ENCODE measurements around the gene PIK3CD.

The PIK3CD gene

DNA sequence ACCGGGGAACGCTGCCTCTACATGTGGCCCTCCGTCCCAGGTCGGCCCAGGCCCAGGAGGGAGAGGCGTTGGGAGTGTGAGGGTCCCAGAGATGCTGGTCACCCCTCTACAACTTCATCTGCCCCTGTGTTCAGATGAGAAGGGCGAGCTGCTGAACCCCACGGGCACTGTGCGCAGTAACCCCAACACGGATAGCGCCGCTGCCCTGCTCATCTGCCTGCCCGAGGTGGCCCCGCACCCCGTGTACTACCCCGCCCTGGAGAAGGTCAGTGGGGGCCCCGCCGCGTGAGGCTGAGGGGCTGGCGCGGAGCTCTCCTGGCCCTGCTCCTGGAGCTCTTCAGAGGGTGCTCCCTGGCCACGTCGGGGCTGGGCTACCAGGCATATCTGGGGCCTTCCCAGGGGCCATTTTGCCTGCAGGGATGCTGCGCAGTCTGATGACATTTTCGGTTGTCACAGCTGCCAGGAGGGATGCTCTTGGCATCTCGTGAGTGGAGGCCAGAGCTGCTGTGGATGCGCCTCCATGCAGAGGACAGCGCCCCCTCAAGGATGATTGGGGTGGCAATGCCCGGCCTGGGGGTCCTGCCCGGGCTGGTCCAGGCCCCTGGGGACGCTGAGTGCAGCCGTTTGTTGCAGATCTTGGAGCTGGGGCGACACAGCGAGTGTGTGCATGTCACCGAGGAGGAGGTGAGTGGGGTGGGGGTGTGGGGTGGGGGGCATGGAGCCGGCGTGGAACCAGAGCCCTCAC is 68.6 kb downstream of the PIK3CD start:
- no peak for DNase-seq (ENCODE audit: low read depth)

DNA sequence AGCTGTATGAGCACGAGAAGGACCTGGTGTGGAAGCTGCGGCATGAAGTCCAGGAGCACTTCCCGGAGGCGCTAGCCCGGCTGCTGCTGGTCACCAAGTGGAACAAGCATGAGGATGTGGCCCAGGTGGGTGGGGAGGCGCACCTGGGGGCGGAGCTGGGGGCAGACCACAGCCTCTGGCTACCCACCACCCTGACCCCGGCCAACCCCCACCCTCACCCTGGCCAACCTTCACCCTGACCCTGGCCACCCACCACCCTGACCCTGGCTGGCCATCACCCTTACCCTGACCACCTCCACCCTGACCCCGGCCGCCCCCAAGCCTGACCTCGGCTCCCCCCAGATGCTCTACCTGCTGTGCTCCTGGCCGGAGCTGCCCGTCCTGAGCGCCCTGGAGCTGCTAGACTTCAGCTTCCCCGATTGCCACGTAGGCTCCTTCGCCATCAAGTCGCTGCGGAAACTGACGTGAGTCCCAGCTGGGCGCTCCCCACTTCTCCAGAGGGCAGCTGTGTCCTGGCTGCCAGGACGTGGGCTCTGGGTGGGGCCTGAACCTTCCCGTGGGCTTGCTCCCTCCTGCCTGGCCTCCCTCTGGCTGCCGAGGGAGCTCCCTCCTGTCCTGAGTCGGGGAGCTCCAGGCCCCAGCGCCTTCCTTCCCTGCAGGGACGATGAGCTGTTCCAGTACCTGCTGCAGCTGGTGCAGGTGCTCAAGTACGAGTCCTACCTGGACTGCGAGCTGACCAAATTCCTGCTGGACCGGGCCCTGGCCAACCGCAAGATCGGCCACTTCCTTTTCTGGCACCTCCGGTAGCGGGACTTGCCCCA is 69.5 kb downstream of the PIK3CD start:
- DNase-seq (ENCODE audit: low read depth), result no peak

DNA sequence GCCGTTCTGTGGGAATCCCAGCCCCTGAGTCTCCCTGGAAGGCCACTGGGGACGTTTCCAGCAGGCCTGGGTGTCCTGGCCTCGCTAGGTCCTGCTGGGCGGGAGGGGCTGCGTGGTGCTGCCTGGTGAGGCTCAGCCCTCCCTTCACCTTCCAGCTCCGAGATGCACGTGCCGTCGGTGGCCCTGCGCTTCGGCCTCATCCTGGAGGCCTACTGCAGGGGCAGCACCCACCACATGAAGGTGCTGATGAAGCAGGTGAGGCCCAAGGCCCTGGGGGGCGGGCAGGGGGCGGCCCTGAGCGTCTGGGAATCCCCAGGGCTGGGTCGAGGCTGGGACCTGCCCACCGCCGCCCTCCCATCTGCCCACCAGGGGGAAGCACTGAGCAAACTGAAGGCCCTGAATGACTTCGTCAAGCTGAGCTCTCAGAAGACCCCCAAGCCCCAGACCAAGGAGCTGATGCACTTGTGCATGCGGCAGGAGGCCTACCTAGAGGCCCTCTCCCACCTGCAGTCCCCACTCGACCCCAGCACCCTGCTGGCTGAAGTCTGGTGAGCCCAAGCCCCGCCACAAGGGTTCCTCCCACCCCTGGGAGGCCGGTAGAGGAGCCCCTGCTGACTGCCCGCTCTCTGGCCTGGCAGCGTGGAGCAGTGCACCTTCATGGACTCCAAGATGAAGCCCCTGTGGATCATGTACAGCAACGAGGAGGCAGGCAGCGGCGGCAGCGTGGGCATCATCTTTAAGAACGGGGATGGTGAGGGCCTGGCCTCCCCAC is 70.3 kb downstream of the PIK3CD start:
- DNase-seq (ENCODE audit: low read depth), result peak; percentile 79

DNA sequence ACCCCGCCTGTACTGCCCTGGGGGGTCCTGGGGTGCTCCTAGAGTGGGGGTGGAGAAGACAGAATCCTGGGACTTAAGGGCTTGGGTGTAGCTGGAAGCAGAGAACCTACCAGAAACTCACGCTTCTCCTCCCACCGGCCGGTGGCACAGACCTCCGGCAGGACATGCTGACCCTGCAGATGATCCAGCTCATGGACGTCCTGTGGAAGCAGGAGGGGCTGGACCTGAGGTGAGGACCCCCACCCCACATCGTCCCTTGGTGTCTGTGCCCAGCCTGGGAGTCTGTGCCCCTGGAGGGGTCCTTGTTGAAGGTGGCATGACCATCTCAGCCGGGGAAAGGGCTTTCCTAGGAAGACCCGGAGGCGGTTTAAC is 70.8 kb downstream of the PIK3CD start:
- DNase-seq (ENCODE audit: low read depth), result no peak

DNA sequence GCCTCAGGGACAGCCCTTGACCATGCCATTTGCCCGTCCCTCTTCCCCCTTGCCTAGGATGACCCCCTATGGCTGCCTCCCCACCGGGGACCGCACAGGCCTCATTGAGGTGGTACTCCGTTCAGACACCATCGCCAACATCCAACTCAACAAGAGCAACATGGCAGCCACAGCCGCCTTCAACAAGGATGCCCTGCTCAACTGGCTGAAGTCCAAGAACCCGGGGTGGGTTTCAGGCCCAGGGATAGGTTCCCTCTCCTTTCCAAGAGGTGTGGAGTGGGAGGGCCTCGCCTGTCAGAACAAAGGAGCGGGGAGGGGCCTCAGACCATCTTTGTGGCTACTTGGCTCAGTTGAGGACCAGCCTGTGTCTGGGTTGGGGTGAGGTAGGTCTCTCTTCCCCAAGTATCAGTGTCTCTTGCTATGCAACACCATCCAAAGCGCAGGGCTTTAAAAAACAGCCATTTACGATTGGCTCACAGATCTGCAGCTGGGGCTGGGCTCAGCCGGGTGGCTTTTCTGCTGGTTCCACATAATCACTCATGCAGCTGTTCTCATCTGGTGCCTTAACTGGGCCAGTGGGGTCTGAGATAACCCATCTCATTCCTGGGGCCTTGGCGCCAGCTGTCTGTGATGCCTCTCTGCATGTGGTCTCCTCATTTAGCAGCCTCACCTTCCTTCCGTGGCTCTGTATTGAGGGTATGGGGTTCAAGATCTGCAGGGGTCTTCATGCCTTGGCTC is 71.7 kb downstream of the PIK3CD start:
- DNase-seq (ENCODE audit: low read depth), result no peak

DNA sequence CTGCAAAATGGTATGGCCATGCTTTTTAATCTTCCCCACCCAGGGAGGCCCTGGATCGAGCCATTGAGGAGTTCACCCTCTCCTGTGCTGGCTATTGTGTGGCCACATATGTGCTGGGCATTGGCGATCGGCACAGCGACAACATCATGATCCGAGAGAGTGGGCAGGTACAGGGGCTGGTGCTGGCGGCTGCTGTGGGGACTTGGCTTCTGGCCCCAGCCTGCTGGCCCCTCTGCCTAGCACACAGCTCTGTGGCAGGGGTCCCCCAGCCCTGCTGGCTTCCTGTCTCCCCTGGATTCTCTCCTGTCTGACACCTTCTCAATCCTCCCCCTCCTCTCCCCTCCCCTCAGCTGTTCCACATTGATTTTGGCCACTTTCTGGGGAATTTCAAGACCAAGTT is 72.4 kb downstream of the PIK3CD start:
- DNase-seq (ENCODE audit: low read depth), result no peak

DNA sequence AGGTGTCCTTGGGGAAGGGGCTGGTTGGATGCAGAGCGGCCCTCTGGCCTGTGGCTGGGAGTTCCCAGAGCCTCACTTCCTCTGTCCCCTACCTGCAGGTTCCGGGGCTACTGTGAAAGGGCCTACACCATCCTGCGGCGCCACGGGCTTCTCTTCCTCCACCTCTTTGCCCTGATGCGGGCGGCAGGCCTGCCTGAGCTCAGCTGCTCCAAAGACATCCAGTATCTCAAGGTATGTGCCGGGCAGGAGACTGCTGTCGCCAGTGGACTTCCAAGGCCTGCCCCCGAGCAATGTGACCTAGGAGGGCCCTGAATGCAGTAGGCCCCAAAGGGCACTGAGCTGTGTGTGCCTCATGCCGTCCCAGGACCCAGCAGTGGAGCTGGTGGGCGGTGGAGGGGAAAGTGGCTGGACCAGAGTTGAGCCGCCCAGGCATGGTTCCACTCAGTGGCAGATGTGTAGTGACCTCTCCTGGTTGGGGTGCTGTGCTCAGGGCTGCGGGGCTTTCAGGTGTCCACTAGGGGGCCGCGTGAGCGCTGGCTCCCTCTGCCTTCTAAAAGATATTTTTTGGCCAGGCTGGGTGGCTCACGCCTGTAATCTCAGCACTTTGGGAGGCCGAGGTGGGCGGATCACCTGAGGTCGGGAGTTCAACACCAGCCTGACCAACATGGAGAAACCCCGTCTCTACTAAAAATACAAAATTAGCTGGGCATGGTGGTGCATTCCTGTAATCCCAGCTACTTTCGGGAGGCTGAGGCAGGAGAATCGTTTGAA is 73.4 kb downstream of the PIK3CD start:
- DNase-seq (ENCODE audit: low read depth), result no peak

DNA sequence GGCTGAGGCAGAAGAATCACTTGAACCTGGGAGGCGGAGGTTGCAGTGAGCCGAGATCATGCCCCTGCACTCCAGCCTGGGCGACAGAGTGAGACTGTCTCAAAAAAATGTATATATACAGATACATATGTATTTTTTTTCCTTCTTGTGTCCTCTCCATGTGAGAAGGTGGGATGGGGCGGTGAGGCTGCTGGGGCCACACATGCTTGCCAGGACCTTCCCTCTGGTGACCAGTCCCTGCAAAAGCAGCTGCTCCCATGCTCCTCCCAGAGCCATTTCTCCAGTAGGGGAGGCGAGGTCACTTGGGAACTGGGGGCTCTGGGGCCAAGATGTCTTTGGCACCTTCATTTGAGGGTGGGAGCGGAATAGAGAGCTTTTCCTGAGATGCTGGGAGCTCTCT is 74.9 kb downstream of the PIK3CD start:
- no peak for DNase-seq (ENCODE audit: low read depth)

DNA sequence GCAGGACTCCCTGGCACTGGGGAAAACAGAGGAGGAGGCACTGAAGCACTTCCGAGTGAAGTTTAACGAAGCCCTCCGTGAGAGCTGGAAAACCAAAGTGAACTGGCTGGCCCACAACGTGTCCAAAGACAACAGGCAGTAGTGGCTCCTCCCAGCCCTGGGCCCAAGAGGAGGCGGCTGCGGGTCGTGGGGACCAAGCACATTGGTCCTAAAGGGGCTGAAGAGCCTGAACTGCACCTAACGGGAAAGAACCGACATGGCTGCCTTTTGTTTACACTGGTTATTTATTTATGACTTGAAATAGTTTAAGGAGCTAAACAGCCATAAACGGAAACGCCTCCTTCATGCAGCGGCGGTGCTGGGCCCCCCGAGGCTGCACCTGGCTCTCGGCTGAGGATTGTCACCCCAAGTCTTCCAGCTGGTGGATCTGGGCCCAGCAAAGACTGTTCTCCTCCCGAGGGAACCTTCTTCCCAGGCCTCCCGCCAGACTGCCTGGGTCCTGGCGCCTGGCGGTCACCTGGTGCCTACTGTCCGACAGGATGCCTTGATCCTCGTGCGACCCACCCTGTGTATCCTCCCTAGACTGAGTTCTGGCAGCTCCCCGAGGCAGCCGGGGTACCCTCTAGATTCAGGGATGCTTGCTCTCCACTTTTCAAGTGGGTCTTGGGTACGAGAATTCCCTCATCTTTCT is 75.5 kb downstream of the PIK3CD start:
- no peak for DNase-seq (ENCODE audit: low read depth)

DNA sequence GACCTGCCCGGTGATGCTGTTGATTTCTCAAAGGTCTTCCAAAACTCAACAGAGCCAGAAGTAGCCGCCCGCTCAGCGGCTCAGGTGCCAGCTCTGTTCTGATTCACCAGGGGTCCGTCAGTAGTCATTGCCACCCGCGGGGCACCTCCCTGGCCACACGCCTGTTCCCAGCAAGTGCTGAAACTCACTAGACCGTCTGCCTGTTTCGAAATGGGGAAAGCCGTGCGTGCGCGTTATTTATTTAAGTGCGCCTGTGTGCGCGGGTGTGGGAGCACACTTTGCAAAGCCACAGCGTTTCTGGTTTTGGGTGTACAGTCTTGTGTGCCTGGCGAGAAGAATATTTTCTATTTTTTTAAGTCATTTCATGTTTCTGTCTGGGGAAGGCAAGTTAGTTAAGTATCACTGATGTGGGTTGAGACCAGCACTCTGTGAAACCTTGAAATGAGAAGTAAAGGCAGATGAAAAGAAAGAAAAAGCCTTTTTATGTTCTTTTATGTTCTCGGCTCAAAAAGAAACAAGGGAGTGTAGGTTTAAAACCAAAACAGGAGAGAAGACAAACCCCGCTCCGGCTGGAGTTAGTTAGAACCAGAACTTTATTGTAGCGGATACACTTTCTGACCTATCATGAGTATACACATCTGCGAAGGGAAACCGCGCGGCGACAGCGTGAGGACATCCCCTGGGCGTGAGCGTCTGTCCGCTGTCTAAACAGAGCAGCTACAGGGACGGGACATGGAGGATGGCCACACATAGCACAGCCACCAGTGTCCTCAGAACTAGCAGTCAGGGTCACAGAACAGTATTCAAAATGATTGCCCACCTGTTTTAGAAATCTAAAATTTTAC is 77.1 kb downstream of the PIK3CD start:
- DNase-seq (ENCODE audit: low read depth), result no peak

DNA sequence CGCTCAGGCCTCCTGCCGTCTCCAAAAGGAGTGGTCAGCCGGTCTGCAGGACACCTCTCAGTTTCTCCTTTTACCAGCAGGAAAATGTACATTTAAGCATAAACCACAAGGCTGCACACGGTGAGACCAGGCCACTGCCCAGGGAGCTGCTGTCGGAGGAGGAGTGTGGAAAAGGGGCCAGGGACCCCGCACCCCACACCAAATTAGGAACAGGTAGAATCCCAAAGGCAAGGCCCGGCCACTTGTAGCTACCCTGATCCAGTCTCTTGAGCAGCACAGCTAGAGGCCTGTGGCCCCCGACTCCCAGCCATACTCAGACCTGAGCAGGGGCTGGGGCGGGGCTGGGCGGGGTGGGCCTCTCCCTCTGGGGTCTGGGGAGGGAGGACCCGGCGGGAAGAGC is 78.0 kb downstream of the PIK3CD start:
- no peak for DNase-seq (ENCODE audit: low read depth)

DNA sequence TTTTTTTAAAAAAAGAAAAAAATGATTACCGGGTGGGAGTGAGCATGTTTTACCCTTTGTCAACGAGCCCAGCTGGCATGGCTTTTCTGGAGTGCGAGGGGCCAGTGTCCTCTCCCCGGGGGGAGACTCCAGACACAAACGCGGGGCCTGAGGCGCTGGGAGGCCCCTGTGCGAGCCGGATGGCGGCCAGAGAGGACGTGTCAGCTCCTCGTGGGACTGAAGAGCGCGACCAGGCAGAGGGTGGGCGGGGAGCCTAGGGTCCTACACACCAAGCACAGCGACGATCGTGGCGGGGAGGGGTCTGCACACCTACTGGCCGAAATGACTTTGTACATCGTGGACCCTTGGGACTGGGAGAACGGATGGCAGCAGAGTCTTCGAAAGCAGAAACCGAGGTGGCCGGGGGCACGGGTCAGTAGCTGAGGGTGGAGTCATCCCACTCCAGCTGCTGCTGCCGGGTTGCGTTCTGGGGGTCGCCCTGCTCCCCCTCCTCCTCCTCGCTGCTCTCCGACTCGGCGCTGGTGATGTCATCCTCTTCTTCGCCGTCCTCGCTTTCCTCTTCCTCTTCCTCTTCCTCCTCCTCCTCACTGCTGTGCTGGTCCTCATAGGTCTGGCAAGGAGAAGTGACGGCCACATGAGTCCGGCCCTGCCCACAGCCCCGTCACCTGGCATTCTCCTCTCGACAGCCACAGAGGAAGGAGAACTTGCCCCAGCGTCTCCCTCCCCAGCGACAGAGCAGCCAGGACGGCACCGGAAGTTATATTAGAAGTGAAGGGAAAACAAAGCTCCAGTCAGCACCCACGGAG is 78.8 kb downstream of the PIK3CD start:
- DNase-seq (ENCODE audit: low read depth), result no peak

DNA sequence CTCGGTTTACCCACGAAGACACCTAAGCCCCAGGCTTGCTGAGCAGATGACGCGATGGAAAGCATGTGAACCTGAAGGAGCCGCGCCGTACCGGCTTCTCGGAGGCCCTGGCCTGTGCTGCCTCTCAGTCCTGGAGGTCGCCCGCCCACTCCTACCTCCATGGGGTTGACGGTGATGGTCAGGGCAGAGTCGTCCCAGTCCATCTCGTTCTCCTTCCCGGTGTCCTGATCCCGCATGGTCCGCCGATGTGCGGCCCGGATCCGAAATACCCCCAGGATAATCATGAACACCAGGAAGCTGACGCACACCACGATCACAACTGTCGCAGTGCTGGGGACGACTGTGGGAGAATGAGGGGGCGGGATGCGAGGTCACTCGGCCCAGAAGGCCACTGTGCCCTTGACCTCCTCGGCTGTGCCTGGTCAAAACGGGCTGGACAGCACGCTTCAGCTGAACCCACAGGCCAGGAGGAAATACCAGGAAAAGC is 79.6 kb downstream of the PIK3CD start:
- DNase-seq (ENCODE audit: low read depth), result no peak

DNA sequence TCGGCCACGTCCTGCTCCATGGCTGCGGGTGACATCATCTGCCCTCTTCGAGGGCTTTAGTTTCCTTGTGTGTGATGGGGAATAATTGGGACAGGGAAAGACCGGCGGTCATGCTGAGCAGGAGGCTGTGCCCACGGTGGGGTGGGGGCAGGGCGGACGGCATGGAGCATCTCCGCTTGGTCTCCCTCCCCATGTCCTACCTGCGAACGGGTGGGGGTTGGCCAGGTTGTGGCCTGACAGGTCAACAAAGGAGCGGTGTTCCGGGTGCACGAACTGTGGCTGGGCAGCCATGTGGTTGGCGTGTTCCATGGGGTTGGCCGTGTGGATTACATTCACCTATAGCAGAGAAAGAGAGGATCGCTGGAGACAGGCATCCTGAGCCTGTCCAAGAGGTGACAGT is 80.0 kb downstream of the PIK3CD start:
- no peak for DNase-seq (ENCODE audit: low read depth)

DNA sequence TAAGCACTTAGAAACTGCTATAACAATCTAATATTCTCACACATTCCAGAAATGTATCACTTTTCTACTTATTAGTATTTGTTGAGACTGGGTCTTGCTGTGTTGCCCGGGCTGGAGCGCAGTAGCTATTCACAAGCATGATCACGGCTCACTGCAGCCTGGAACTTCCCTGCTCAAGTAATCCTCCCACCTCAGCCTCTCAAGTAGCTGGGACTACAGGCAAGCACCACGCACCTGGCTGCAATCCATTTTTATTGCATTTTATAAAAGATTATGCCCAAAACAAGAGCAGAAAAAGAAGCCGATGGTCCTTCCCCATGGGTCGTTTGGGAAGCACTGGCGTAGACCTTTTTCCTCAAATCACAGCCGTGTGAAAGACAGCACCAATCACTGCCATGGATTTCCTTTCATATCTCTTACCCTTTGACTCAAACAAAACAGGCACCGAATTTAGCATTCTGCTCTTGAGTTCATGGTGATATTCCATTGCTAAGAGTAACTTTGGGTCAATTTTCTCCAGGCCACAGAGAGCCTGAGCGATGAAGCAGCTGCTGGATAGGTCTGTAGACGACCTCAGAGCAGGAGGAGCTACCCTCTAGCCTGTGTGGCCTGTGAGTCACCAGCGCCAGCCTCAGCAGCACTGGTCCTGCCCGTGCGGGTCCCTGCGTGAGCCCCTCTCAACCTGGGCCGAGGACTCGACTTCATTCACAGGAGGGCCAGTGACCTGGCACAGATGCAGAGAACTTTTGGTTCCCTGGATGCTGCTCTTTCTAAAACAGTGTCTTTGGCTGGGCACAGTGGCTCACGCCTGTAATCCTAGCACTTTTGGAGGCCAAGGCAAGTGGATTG is 80.8 kb downstream of the PIK3CD start:
- DNase-seq (ENCODE audit: low read depth), result no peak

DNA sequence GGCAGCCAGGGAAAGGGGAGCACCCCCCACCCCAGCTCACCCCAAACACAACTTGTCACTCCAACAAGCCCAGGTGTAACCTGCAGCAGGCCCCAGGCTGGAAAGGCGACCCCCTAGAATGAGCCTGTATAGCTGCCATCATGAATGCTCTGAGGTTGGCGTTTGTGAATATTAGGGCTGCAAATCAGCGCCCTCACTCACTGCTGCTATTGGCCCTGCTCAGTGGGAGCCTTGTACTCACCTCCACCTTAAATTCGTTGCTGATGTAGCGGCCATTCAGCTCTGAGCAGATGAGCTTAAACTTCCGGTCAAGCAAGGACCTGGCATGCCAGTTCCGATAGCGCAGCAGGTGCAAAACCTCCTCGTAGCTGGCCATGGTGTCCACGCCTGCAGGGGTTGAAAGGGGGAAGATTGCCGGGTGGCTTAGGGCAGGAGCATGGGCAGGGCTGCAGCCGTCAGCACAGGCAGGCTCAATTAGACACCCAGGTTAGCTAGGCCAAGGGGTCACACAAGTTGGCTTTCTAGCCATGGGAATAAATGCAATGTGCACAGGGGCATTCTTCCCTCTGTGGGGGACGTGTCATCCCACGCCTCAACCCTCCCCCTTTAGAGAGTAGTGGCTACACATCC is 81.7 kb downstream of the PIK3CD start:
- DNase-seq (ENCODE audit: low read depth), result no peak

DNA sequence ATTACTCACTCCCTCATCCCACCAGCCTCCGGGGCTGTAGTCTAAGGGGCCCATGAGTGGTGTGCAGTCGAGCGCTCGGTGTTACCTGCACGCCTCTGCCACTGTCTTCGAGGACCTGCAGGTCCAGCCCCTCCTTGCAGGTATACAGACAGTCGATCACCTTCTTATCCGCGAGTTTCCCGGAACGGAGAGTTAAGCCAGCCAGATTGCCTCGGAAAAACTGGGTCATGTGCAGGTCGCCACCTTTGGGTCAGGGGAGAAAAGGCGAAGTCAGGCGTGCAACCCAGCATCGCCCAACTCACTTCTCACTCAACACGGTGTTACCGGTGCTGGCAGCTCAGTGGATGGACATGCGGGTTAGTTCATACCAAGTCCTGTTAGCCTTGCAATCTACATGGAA is 84.3 kb downstream of the PIK3CD start:
- no peak for DNase-seq (ENCODE audit: low read depth)
